HG03045 (cell line): Measurements from ENCODE around the gene FGF10.

Source experiments
- ATAC-seq: cut with Tn5 transposase; IDR thresholded peaks from one replicate; pipeline ENCODE4 v1.9.1; 2021; ENCODE audit warnings: mild to moderate bottlenecking, moderate library complexity; ENCODE audit not compliant: unreplicated experiment

The FGF10 gene

GRCh38 chr5:44358421-44358820 is 30.8 kb downstream of the FGF10 start:
- no peak for ATAC-seq

- ATAC-seq: no peak
Measured at GRCh38 chr5:44356231-44356630, 33.0 kb downstream of the FGF10 start.

- no peak for ATAC-seq
Measured at GRCh38 chr5:44345871-44346270, 43.3 kb downstream of the FGF10 start.

DNA sequence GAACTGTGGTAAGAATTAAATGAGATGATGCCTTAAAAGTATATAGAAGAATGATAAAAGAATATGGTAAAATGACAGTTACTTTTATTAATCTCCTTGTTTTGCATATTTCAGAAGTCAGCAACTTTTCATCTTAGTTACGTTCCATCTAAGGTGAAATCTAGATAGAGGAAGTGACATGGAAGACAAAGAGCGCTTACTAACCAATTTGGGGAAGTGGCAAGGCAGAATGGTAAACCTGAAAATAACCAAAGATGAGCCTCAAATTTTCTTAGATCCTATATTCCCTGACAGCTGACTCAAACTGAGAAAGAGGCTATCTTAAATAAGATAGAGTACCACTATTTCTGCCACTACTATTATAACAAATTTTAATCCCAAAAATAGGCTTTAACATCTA is 52.5 kb downstream of the FGF10 start:
- ATAC-seq: no peak

GRCh38 chr5:44334622-44335021 is 54.6 kb downstream of the FGF10 start:
- ATAC-seq: no peak

DNA sequence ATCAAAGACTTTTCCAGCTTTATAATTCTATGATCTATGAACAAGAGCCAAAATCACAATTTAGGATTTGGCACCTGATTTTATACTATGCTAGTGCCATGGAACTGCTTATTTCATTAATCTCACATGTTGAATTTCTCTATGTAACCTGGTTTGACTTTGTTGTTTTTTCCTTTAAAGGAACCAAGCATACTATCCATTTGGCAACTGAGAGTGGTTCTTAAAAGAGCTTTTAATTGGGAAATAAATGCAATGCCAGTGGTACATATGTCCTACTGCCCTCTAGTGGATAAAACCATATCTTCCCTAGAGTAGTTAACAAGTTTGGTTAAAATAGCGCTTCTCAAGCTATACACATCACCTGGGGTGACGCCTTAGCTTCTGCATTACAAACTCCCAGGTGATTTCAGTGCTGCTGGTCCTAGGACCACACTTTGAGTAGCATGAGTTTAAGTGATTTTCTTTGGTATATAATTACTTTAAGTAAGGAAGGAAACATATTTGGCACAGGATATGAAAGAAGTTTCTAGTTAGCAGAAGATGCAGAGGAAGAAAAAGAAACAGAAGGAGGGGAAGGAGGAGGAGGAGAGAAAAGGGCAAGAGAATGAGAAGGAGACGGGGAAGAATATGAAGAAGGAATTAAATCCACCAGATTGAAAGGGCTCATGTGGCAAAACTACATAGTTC is 56.8 kb downstream of the FGF10 start:
- no peak for ATAC-seq

- no peak for ATAC-seq
Measured at GRCh38 chr5:44331471-44332050, 57.7 kb downstream of the FGF10 start.

GRCh38 chr5:44329716-44330115 is 59.5 kb downstream of the FGF10 start:
- ATAC-seq: no peak

DNA sequence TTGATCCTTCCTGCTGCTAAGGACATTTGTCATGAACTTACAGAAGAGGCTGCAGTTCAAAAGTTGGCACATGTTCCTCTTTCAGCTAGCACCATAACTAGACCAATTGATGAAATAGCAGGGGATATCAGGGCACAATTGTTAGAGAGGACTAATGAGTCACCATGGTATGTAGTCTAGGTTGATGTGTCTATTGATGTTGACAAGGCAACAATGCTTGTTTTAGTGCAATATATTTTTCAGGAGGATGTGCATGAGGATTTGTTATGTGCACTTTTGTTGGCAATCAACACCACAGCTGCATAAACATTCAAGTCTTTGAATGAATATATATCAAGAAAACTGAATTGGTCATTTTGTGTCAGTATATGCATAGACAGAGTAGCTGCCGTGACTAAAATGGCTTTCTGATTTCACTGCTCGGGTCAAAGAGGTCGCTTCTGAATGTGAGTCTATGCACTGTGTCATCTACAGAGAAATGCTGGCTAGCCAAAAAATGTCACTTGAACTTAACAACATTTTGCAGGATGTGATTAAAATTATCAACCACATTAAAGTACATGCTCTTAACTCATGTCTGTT is 68.0 kb downstream of the FGF10 start:
- no peak for ATAC-seq

DNA sequence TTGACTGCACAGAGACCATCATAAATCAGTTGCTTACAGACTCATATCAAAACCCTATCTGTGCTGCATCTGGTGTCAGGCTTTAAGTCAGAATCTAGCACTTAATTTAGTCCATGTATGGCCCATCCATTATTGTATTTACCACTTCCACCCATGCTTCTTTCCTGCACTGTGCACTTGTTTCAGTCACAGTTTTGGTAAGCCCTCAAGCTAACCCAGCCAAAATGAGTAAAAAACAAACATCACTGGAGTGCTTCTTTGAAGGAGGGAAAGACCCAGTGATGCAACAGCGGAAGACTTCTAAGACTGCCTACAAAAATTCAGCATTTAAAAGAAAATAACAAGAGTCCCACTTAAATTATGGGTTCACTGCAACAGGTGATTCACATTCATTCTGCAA is 69.0 kb downstream of the FGF10 start:
- no peak for ATAC-seq

DNA sequence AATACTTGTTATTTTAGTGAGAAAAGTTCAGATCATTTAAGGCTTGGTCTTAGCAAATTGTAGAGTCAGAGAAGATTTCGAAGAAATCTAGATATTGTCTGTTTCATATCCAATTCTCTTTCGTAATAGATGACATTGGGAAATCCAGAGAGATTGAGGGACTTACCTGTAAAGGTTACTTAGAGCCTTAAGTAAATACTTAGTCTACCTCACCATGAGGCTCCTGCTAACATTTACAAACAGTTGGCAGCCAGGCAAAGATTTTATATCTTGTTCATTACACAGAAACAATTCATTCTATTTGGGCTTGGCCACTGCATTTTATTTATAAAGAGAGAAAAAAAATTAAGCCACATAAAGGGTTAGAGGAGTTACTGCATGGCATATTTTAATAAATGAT is 70.3 kb downstream of the FGF10 start:
- ATAC-seq: no peak

GRCh38 chr5:44312374-44312773 is 76.8 kb downstream of the FGF10 start:
- no peak for ATAC-seq

- no peak for ATAC-seq
Measured at GRCh38 chr5:44300551-44300950, 88.7 kb downstream of the FGF10 start.

DNA sequence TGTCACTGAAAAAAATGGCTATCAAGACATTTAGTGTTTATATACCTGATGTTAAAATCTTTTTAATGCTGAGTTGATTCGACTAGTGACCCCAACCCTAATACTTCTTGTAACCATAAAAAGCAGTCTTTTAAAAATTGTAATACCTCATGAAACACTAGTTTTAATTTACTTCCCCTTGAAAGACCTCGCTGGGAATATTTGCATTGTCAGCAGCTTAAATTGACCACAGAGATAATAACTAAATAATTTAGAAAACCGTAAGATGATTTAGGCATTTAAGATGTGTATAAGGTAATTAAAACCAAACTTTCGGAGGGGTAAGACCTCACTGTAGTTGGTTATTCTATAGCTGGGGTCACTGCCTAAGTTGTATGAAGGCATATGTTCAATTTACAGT is 89.8 kb downstream of the FGF10 start:
- no peak for ATAC-seq

DNA sequence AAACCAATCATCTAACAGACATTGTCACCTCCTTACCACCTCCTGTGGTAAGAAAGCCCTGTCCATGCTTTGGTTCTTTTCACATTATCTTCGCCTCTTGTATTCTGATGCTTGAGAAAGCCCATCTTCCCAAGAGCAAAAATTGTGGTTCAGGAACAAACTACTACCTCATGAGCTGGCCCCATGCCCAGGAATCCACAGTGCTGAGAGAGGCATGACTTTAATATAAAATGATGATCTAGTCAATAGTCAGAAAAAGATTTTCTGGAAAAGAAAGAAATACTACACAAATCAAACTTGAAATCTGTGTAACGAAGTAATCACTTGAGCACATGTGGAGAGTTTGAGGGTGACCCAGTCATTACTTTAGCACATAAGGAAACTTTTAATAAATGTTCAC is 94.7 kb downstream of the FGF10 start:
- no peak for ATAC-seq

- ATAC-seq: no peak
Measured at GRCh38 chr5:44292736-44293135, 96.5 kb downstream of the FGF10 start.

DNA sequence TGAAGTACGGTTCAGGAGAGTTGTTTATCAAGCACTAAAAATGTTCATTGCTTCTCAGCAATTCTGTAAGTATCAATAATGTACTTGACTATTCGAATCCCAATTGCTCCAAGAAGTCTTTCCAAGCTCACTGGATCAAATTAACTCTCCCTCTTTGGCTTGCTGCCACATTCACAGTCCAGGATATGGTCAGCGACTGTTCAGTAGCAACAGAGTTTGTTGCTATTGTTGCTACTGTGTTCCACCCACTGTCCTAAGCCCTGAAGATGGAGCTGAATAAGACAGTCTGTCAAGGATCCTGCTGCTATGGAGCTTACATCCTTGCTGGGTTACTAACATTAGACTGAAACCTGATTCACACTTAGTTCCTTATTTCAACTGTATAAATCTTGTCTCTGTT is 110.8 kb downstream of the FGF10 start:
- ATAC-seq: no peak

DNA sequence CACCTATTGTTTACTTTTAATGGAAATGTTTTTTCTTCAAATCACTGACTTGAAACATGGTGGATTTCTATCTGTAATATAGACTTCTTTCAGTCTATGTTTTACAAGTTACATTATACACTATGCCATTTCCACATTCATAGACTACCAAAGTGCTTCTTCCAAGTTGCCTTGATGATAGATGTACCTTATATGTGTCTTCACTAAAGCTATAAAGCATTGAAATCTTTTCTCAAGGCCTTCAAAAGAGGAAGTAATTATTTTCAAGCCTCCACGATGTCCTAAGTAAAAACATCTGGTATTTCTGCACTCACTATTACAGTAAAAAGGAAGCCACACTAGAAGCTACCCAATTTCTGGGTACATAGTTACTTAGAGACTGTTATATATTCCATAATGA is 113.3 kb downstream of the FGF10 start:
- no peak for ATAC-seq

DNA sequence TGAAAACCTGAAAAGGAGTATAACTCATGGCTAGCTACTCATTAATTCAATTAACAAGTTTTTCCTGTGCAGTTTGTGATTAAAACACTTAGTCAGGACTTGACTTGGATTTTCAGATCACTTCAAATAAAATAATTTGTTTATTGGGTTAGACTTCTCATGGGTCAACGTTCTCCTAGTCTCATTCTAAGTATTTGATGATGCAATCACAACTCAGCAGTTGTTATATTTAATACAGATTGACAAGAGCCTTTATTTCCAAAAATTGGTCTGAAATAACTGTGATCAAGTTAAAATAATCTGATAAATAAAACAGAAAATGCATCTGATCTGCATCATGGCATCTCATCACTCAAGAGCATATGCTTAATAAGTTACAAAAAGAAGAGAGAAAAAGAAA is 113.9 kb downstream of the FGF10 start:
- no peak for ATAC-seq

GRCh38 chr5:44267909-44268308 is 121.3 kb downstream of the FGF10 start:
- no peak for ATAC-seq

GRCh38 chr5:44266882-44267576 is 122.2 kb downstream of the FGF10 start:
- ATAC-seq: no peak

DNA sequence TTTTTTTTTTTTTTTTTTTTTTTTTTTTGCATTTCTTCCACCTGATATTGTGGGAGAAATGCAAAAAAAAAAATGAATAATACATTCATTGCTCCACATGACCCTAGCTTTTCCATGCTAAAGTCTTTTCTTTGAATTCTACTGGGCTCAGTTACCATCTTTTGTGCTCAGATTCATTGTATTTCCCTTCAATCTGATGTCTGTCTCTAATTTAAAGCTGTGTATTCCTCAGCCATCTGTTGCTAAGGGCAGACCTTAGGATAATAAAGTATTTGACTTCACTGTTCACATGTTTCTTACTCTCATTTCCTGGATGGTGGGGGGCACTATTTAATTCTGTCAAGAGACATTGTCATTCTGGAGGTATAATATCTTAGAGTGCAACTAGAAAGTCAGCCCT is 123.5 kb downstream of the FGF10 start:
- ATAC-seq: no peak
